ENCODE measurements around the gene ZPBP. TPM values are rescaled to one million over a fixed set of nuclear protein-coding genes. Genes with fewer than 3 reads are reported as not detected.

Gene ZPBP
- total and polyA plus RNA-seq, 2 of the 4 experiments (the other 2 are of a cell fraction) = not detected

DNA sequence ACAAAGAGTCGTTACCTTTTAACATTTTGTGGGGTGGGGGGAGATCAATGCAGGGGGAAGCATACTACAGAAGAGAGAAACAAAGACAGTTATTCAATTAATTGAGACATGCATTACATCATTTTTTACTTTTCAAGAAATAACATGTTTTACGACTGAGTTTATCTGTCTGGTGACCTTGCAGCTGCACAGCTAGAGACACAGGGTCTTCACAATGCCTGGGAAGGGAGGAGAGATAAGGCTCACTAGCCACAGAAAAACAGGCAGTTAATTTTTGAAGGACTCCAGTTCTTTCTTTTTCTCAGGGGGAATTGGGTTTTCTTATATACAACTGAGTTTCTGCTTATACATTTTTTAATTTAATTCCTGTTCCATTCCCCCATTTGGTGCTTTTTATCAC lies 30.1 kb downstream of the ZPBP start:
- Histone ChIP-seq H3K79me1 (ENCODE audit: low read depth in 1 of 2, low read length in 2 of 2) (no peaks in the 10 kb centered on the region), H2BK5ac (ENCODE audit: low read depth, low read length, poor library complexity, severe bottlenecking) (no peak overlapping the region), H3K9ac (ENCODE audit: low read depth, low read length) (no peak overlapping the region), H3K4me3 (ENCODE audit: insufficient read depth, low read depth, low read length) (no peak overlapping the region), H3K18ac (ENCODE audit: low read depth, low read length) (no peak overlapping the region), H3K4me1 (ENCODE audit: control insufficient read depth, insufficient read depth, low read length) (no peaks in the 10 kb centered on the region), H4K20me1 (ENCODE audit: insufficient read depth, low read length) (no peaks in the 10 kb centered on the region), H3K9me1 (ENCODE audit: insufficient read depth, low read length) (no peaks in the 10 kb centered on the region), H3K14ac (replicated peaks; ENCODE audit: low read depth, low read length) (no peak overlapping the region), H2AK9ac (replicated peaks; ENCODE audit: low read depth, low read length, poor library complexity) (no peak overlapping the region), H3K36me3 (ENCODE audit: control insufficient read depth, insufficient read depth, low read length) (no peaks in the 10 kb centered on the region), H3K27ac (ENCODE audit: insufficient read depth, low read length) (no peak overlapping the region), H3K56ac (ENCODE audit: extremely low read depth, insufficient read depth, low read length) (no peak overlapping the region), H4K5ac (ENCODE audit: low read depth, low read length) (no peak overlapping the region), H2AK5ac (ENCODE audit: low read depth, low read length) (no peak overlapping the region), H2BK20ac (ENCODE audit: low read depth, low read length) (no peak overlapping the region), H3K9me3 (ENCODE audit: control insufficient read depth, insufficient read depth, low read length) (peaks cover 4% of the 10 kb centered on the region; the same call in 1 of the 2 replicates), H4K91ac (ENCODE audit: insufficient read depth, low read depth, low read length) (no peak overlapping the region), H3K23ac (ENCODE audit: low read depth, low read length) (no peak overlapping the region), H3K4me2 (ENCODE audit: low read depth, low read length) (no peak overlapping the region), H2BK15ac (ENCODE audit: low read depth, low read length) (no peak overlapping the region), H3K27me3 (ENCODE audit: control insufficient read depth, insufficient read depth, low read length) (no peaks in the 10 kb centered on the region), H3K4ac (ENCODE audit: low read depth, low read length) (no peak overlapping the region), H2BK120ac (ENCODE audit: low read depth, low read length) (no peak overlapping the region), H4K8ac (ENCODE audit: low read depth in 2 of 2, low read length in 2 of 2) (no peak overlapping the region), H2AFZ (replicated peaks; ENCODE audit: low read length, poor library complexity) (no peak overlapping the region)
- WGBS, 2 experiments (ENCODE audit: extremely low coverage in 2 of 2, insufficient read length in 1 of 2) = no CpG with 5 or more reads among the region's 2 CpGs
- dilution Hi-C loops (cut with HindIII; ENCODE audit: low sequenced_read_pairs, unreplicated experiment) = no loop called here
- no TSS peak for BruUV-seq (replicated peaks)
- CTCF ChIA-PET = no interaction called here
- in situ Hi-C loops (cut with MboI; ENCODE audit: low sequenced_read_pairs) = no loop called here
- DNase-seq (no peak), ATAC-seq (ENCODE audit: low read depth) (no peak)
- POLR2A ChIA-PET (ENCODE audit: unreplicated experiment) = no interaction called here
- intact Hi-C loops (cut with micrococcal nuclease) = no loop called here
- TF ChIP-seq BHLHE40 (IDR thresholded peaks at IDR 0.05; ENCODE audit: low read depth, low read length) (no peak), SMC3 (IDR thresholded peaks at IDR 0.05; ENCODE audit: low read depth, low read length) (no peak), RFX5 (IDR thresholded peaks at IDR 0.05; ENCODE audit: low read depth, low read length) (no peak), CHD1 (IDR thresholded peaks at IDR 0.05; ENCODE audit: low read depth, low read length) (no peak), ELK1 (IDR thresholded peaks at IDR 0.05; ENCODE audit: borderline replicate concordance, low read depth, low read length) (no peak), RAD21 (IDR thresholded peaks at IDR 0.05; ENCODE audit: low read length) (no peak), NFE2L2 (IDR thresholded peaks at IDR 0.05; ENCODE audit: low read depth, low read length) (no peak), MXI1 (IDR thresholded peaks at IDR 0.05; ENCODE audit: borderline replicate concordance, low read depth, low read length) (no peak), MAZ (IDR thresholded peaks at IDR 0.05; ENCODE audit: borderline replicate concordance, low read depth, low read length) (no peak), CEBPB (IDR thresholded peaks at IDR 0.05; ENCODE audit: low read depth, low read length) (no peak), FOS (IDR thresholded peaks at IDR 0.05; ENCODE audit: low read depth, low read length) (no peak), POLR2A (IDR thresholded peaks at IDR 0.05; ENCODE audit: low read depth, low read length) (no peak), RCOR1 (IDR thresholded peaks at IDR 0.05; ENCODE audit: insufficient replicate concordance, low read length) (no peak), MAFK (IDR thresholded peaks at IDR 0.05; ENCODE audit: low read depth, low read length) (no peak)
- TF ChIP-seq, protein P1, sequence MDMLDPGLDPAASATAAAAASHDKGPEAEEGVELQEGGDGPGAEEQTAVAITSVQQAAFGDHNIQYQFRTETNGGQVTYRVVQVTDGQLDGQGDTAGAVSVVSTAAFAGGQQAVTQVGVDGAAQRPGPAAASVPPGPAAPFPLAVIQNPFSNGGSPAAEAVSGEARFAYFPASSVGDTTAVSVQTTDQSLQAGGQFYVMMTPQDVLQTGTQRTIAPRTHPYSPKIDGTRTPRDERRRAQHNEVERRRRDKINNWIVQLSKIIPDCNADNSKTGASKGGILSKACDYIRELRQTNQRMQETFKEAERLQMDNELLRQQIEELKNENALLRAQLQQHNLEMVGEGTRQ (IDR thresholded peaks at IDR 0.05; ENCODE audit: low read depth, low read length) = no peak

Data from IMR-90 (cell line).